Parietal lobe (tissue), 2 donors: ENCODE measurements around the gene MRPS27. TPM values are rescaled to one million over a fixed set of nuclear protein-coding genes. Genes with fewer than 3 reads are reported as not detected.
A peak's percentile ranks its signal among the peaks of the same experiment; 100 is the strongest.

Experiments used
- small RNA-seq: library from RNA; depleted of rRNA; stranded (forward); fragments of <200 nt; gene quantifications from one replicate; pipeline ENCODE3, GENCODE V24; 2014; ENCODE audit warnings: low replicate concordance
- total RNA-seq: library from RNA; depleted of rRNA; stranded (reverse); fragments of >200 nt; gene quantifications from one replicate; pipeline ENCODE4 v1.2.3, GENCODE V29; 2014

MRPS27 gene
- 67.9 TPM for total RNA-seq

GRCh38 chr5:72319976-72320752 lies at the start of gene MRPS27, which contains the start of gene PTCD2:
Gene MRPS27, minus strand, starts transcription at chr5:72320240. Its CDS starts 19 bp downstream, at chr5:72320221.
Gene PTCD2, plus strand, starts transcription at chr5:72320373. Its CDS starts 10 bp downstream, at chr5:72320383.

Small RNA genes within 50 kb of the gene (small RNA-seq; reads per million reads assigned to genes)
- gene MIR4803: 0.34 reads per million, percentile 18 among the genes with 10 or more reads in this experiment
- not detected for gene RN7SL153P

Other genes starting within 250 kb of the MRPS27 start
- 1,237 TPM for gene MAP1B, start 212.8 kb downstream of the MRPS27 start, total RNA-seq
- gene PTCD2, start 133 bp upstream of the MRPS27 start, total RNA-seq: 12.2 TPM
- 1.3 TPM for gene ZNF366, start 187.2 kb upstream of the MRPS27 start, total RNA-seq